Endothelial cell of umbilical vein (primary cell): ENCODE results near the gene MOB3B. TPM values are rescaled to one million over a fixed set of nuclear protein-coding genes. Genes with fewer than 3 reads are reported as not detected.

Experiments used
- BruUV-seq: library from RNA; stranded (reverse); fragments of 400-500 nt; replicated peaks from 2 replicates; lab custom pipeline; 2021; lab: Mats Ljungman, UMichigan
- CTCF ChIA-PET: fragments of 300-600, 350-600 bp; sonication (Branson Sonifier 250); formaldehyde crosslinking; loops from one replicate; lab custom pipeline; 2021; ENCODE audit warnings: antibody characterized with exemption, inconsistent platforms; lab: Charles Lee
- POLR2A ChIA-PET: fragments of 300-600, 350-600 bp; sonication (Branson Sonifier 250); formaldehyde crosslinking; loops from one replicate; lab custom pipeline; 2021; ENCODE audit warnings: antibody characterized with exemption, inconsistent platforms; lab: Charles Lee
- DNase-seq: peaks from one replicate; pipeline ENCODE4 v3.0.0-alpha.2; 2011; ENCODE audit warnings: low read depth, low spot score
- FAIRE-seq: peaks from 2 replicates; lab custom pipeline; 2011; peaks lifted over from hg19 to GRCh38; lab: Jason Lieb, UNC
- H2AFZ ChIP-seq: 2 replicates; pipeline ENCODE4 v1.6.0; 2012; ENCODE audit warnings: low read depth, low read length, control low read depth, inconsistent platforms
- H3K27ac ChIP-seq: 2 replicates; pipeline ENCODE4 v1.5.1; 2011; ENCODE audit warnings: low read depth, mild to moderate bottlenecking, control low read depth, low read length, moderate library complexity; ENCODE audit not compliant: insufficient read depth
- H3K27me3 ChIP-seq, 2 experiments: 2 replicates each; pipeline versions ENCODE4 v1.6.0 to v1.6.1; 2011; ENCODE audit warnings: low read length in 2 of 2, mixed read lengths in 1 of 2; ENCODE audit not compliant: control insufficient read depth in 2 of 2, insufficient read depth in 2 of 2
- H3K36me3 ChIP-seq, 2 experiments: 2 replicates in 1 of 2; 3 replicates in 1 of 2; pipeline ENCODE4 v1.5.1; 2011; ENCODE audit warnings: low read length in 2 of 2, mild to moderate bottlenecking in 1 of 2, moderate library complexity in 1 of 2; ENCODE audit not compliant: control insufficient read depth in 2 of 2, insufficient read depth in 2 of 2; ENCODE audit errors: extremely low read depth in 1 of 2
- H3K4me1 ChIP-seq: 3 replicates; pipeline ENCODE4 v1.5.1; 2011; ENCODE audit warnings: mild to moderate bottlenecking, low read length; ENCODE audit not compliant: control insufficient read depth, insufficient read depth; ENCODE audit errors: extremely low read depth
- H3K4me2 ChIP-seq: 2 replicates; pipeline ENCODE4 v1.6.1; 2011; ENCODE audit warnings: low read length, control low read depth, mixed read lengths; ENCODE audit not compliant: insufficient read depth
- H3K4me3 ChIP-seq, 3 experiments: fragments of 200-600 bp in 1 of 3; sonication (generic), shearing (Covaris generic) in 1 of 3; replicated peaks in 1 of 3; 2 replicates each; pipeline ENCODE4 v1.5.1; 2011 to 2016; ENCODE audit warnings: control low read depth in 3 of 3, low read length in 3 of 3, mild to moderate bottlenecking in 2 of 3, inconsistent platforms in 1 of 3, low read depth in 1 of 3, moderate library complexity in 1 of 3; ENCODE audit not compliant: insufficient read depth in 1 of 3
- H3K79me2 ChIP-seq: 2 replicates; pipeline ENCODE4 v1.6.0; 2012; ENCODE audit warnings: low read length, inconsistent platforms; ENCODE audit not compliant: control insufficient read depth, insufficient read depth
- H3K9ac ChIP-seq: replicated peaks from 2 replicates; pipeline ENCODE3; 2011; ENCODE audit warnings: low read length, control low read depth; ENCODE audit not compliant: insufficient read depth; ENCODE audit errors: extremely low read depth
- H3K9me1 ChIP-seq: replicated peaks from 3 replicates; pipeline ENCODE4 v1.6.0; 2011; ENCODE audit warnings: mild to moderate bottlenecking, low read length; ENCODE audit not compliant: control insufficient read depth, insufficient read depth; ENCODE audit errors: extremely low read depth
- H3K9me3 ChIP-seq: replicated peaks from 2 replicates; pipeline ENCODE4 v1.5.1; 2012; ENCODE audit warnings: low read length, inconsistent platforms; ENCODE audit not compliant: control insufficient read depth, insufficient read depth
- H4K20me1 ChIP-seq: replicated peaks from 2 replicates; pipeline ENCODE3; 2011; ENCODE audit warnings: mild to moderate bottlenecking, low read length; ENCODE audit not compliant: control insufficient read depth, insufficient read depth; ENCODE audit errors: extremely low read depth
- CTCF ChIP-seq, 2 donors: IDR thresholded peaks; 1 replicate in 1 of 2; 2 replicates in 1 of 2; pipeline ENCODE4 v1.5.1; 2011; ENCODE audit warnings: low read length in 2 of 2, mild to moderate bottlenecking in 2 of 2, moderate library complexity in 2 of 2, control low read depth in 1 of 2, inconsistent platforms in 1 of 2, low read depth in 1 of 2; ENCODE audit not compliant: insufficient read depth in 1 of 2; ENCODE audit errors: extremely low read depth in 1 of 2
- EZH2 ChIP-seq: IDR thresholded peaks from 2 replicates; pipeline ENCODE4 v1.6.1; 2012; ENCODE audit warnings: borderline replicate concordance, low read depth, mild to moderate bottlenecking, moderate library complexity, low read length, inconsistent platforms; ENCODE audit not compliant: severe bottlenecking
- FOS ChIP-seq: IDR thresholded peaks from 2 replicates; pipeline ENCODE4 v1.6.1; 2011; ENCODE audit warnings: mild to moderate bottlenecking, low read length, moderate library complexity, borderline replicate concordance; ENCODE audit not compliant: insufficient read depth
- GATA2 ChIP-seq: IDR thresholded peaks from 2 replicates; pipeline ENCODE4 v1.7.0; 2011; ENCODE audit warnings: low read depth, mild to moderate bottlenecking, moderate library complexity, mixed read lengths, low read length; ENCODE audit not compliant: insufficient read length, insufficient read depth
- JUN ChIP-seq: IDR thresholded peaks from 2 replicates; pipeline ENCODE4 v1.6.1; 2011; ENCODE audit warnings: borderline replicate concordance, low read depth; ENCODE audit not compliant: insufficient read length, insufficient read depth
- MAX ChIP-seq: IDR thresholded peaks from 2 replicates; pipeline ENCODE4 v1.6.1; 2011; ENCODE audit not compliant: insufficient read depth, insufficient read length
- MYC ChIP-seq: IDR thresholded peaks from one replicate; pipeline ENCODE4 v1.6.1; 2011; ENCODE audit warnings: mild to moderate bottlenecking, low read depth, low read length
- POLR2A ChIP-seq: IDR thresholded peaks from 2 replicates; pipeline ENCODE4 v1.6.1; 2012; ENCODE audit warnings: low read depth, mild to moderate bottlenecking, control low read depth, low read length
- POLR2AphosphoS5 ChIP-seq: IDR thresholded peaks from 2 replicates; pipeline ENCODE4 v1.6.1; 2012; ENCODE audit warnings: low read depth, mild to moderate bottlenecking, control low read depth, low read length, moderate library complexity; ENCODE audit not compliant: insufficient read depth
- dilution Hi-C: fragments of 300-500 bp; cut with MboI; formaldehyde crosslinking; loops from one replicate; pipeline ENCODE4 v1.15.0; 2019; ENCODE audit warnings: low sequenced_read_pairs; ENCODE audit not compliant: extremely low pct_ligation_motif_present
- intact Hi-C: fragments of 100-400 bp; cut with micrococcal nuclease; formaldehyde crosslinking; loops from one replicate; pipeline ENCODE4 v1.10.0; 2022
- polyA plus RNA-seq, 4 experiments: library from polyadenylated mRNA; depleted of rRNA in 3 of 4; stranded (reverse) in 3 of 4; unstranded in 1 of 4; fragments of >200 nt; gene quantifications; 2 replicates each; pipeline versions ENCODE4 v1.2.1 to v1.2.3, GENCODE V29; 2011 to 2012; ENCODE audit warnings: missing spikeins in 1 of 4
- total RNA-seq: library from RNA; stranded (reverse); gene quantifications from 2 replicates; pipeline ENCODE4 v1.2.3, GENCODE V29; 2021

The MOB3B gene
- total and polyA plus RNA-seq, 2 donors (not counting 3 experiments of a cell fraction or from before 2014, with no cell fraction given) = 0.03 TPM; not detected in 1

- TF ChIP-seq JUN = no peak
- no peak for TF ChIP-seq CTCF (IDR thresholded peaks at IDR 0.05; ENCODE audit: extremely low read depth in 1 of 2, insufficient read depth in 1 of 2, low read depth in 1 of 2, low read length in 2 of 2)
- no peak for TF ChIP-seq GATA2
- TF ChIP-seq EZH2 = no peak
- no peak for TF ChIP-seq MYC
- no peak for TF ChIP-seq POLR2A
- no peak for TF ChIP-seq POLR2AphosphoS5
- TF ChIP-seq FOS = no peak
- TF ChIP-seq MAX = no peak
- POLR2A ChIA-PET = no interaction called here
- Histone ChIP-seq H3K79me2 (no peaks in the 10 kb centered on the region), H2AFZ (no peak overlapping the region), H3K27ac (no peak overlapping the region), H3K4me2 (no peak overlapping the region), H3K36me3 (no peaks in the 10 kb centered on the region), H3K9ac (no peak overlapping the region), H4K20me1 (no peaks in the 10 kb centered on the region), H3K9me3 (no peaks in the 10 kb centered on the region), H3K9me1 (no peaks in the 10 kb centered on the region), H3K27me3 (peaks cover 2 to 4% of the 10 kb centered on the region in 2 experiments), H3K4me1 (no peaks in the 10 kb centered on the region), H3K4me3 (no peak overlapping the region)
- CTCF ChIA-PET = interaction anchor here (1.0 kb wide), 1 partner anchor 21 kb away, joined by 3 read pairs; no protein-coding TSS in a partner anchor
- FAIRE-seq (no peak), DNase-seq (no peak)
- no TSS peak for BruUV-seq
- intact Hi-C loops (no loop called here), dilution Hi-C loops (no loop called here)
Observed at GRCh38 chr9:27432308-27432707, 97.3 kb downstream of the MOB3B start.
